ENCODE results near the gene ERC2.

Gene ERC2

DNA sequence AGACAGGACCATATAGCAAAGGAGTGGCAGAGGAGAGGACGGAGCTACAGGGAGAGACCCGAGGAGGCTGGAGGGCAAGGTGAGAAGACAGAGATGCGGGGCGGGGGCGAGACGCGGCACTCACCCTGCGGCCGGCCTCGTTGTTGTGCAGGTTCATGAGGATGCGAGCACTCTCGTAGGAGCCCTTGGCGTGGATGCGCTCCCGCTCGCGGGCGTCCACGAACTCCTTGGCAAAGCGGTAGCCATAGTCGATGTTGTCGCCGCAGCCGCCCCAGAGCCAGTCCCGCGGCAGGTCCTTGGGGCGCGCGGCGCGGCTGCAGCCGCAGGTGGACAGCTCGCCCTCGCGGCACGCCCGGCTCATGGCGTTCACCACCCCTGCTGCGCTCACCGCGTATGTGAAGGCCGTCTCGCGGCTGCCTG, 994.0 kb downstream of the ERC2 start:
- no peak for DNase-seq (ENCODE audit: low spot score)

DNA sequence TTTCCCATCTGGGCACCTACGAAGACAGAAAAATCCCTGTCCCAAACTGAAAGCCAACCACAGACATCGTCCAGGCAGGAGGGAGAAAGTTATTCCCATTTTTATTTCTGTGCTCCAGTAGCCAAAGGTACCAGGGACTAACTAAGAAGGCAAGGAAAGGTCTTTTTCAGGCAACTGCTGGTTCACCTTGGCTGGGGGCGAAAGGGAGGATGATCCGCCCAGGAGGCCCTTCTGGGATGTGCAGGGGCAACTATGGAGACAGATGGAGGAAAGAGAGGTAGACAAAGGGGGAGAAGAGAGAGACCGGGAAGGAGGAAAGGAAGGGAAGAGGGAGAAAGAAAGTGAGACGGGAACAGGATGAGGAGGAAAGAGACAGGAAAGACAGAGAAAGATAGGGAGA, 994.5 kb downstream of the ERC2 start:
- no peak for DNase-seq (ENCODE audit: low spot score)

- DNase-seq (ENCODE audit: low spot score), result no peak
Observed at GRCh38 chr3:55471522-55472280, 996.6 kb downstream of the ERC2 start.

DNA sequence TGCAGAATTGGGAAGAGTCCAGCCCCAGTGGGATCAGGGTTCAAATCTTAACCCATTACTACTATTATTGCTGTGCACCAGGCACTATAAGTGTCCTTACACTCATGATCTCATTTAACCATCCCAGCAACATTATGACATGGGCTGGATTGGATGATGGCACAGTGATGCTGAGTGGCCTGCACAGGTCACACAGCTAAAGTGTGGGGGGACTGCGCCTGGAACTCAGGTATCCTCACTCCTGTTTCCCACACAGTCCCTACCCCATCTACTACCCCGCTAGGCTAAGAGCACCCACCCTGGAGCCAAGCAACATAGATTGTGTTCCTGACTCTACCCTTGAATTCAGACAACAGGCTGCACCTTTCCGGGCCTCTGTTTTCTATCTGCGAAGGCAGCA, 997.2 kb downstream of the ERC2 start:
- no peak for DNase-seq (ENCODE audit: low spot score)

- no peak for DNase-seq (ENCODE audit: low spot score)
Observed at GRCh38 chr3:55469957-55470526, 998.2 kb downstream of the ERC2 start.

DNA sequence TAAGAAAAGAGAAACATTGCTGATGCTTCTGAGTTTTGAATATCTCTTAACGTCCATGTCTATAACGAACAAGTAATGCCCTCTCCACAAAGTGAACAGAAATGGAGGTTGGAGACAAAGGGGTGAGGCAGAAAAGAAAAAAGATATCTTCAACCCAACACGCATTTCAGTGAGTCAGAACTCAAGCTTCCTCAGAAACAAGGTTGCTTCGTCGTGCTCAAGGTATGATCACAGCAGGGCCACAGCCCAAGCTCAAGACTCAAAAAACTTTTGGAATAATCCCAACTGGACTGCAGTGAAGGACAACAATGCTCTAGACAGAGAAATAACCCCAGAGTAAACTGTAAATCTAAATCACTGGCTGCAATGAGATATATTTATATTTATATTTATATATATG, 1000.0 kb downstream of the ERC2 start:
- DNase-seq (ENCODE audit: low spot score), result no peak

- DNase-seq (ENCODE audit: low spot score), result no peak
Observed at GRCh38 chr3:55467099-55467498, 1001.2 kb downstream of the ERC2 start.

- no peak for DNase-seq (ENCODE audit: low spot score)
Observed at GRCh38 chr3:55466526-55466925, 1001.7 kb downstream of the ERC2 start.

DNA sequence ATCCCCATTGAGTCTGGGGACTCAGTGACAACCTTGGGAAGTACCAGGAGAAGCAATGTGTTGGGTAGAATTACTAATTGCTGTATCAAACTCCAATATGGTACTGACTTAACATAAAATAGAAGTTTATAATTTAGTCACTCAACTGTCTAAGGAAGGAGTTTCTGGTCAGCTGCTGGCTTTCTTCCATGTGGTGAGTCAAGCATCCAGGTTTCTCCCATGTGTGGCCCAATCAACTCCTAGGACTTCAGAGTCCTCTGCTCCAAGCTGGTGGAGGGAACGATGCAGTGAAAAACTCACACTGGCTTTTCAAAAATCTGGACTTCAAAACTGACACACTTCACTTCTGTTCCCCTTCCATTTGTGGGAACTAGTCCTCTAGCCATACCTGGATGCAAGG, 1006.4 kb downstream of the ERC2 start:
- no peak for DNase-seq (ENCODE audit: low spot score)

DNA sequence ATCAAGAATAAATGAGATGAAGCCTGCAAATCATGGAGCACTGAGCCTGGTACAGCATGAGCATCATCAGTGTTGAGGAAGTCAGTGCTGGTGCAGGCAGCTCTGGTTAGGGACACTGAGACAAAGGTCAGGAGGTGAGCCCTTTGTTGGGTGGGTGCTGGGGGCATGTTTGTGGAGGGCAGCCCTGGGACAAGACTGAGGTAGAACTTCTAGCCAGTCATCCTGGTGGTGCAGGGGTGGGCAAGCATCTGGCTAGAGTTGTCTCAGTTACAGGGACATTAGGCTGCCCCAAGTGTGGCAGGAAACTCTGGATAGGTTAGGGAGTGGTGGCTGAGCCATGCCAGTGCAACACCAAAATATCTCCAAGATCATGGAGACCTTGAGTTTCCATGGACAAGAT, 1008.4 kb downstream of the ERC2 start:
- DNase-seq (ENCODE audit: low spot score), result no peak
